ENCODE data around the gene RPTOR.

Gene RPTOR

GRCh38 chr17:80850817-80851216, 306.2 kb downstream of the RPTOR start:
- Histone ChIP-seq H3K4me3 (ENCODE audit: low read depth, low read length) (no peak overlapping the region), H3K27ac (no peak overlapping the region), H3K27me3 (replicated peaks) (no peaks in the 10 kb centered on the region), H3K36me3 (replicated peaks) (peaks cover 8% of the 10 kb centered on the region)
- TF ChIP-seq CTCF (IDR thresholded peaks at IDR 0.05; ENCODE audit: low read depth, low read length, missing control alignments), result no peak
- DNase-seq, result no peak
- in situ Hi-C loops (cut with HindIII; ENCODE audit: low pct_ligation_motif_present, low sequenced_read_pairs), result loop anchor here (25.0 kb wide), 1 partner anchor 414 kb away; no protein-coding TSS in a partner anchor

- in situ Hi-C loops (cut with HindIII; ENCODE audit: low pct_ligation_motif_present, low sequenced_read_pairs), result loop anchor here (25.0 kb wide), 1 partner anchor 414 kb away; no protein-coding TSS in a partner anchor
Measured at GRCh38 chr17:80851277-80851925, 306.8 kb downstream of the RPTOR start.

GRCh38 chr17:80852476-80853015, 307.9 kb downstream of the RPTOR start:
- in situ Hi-C loops (cut with HindIII; ENCODE audit: low pct_ligation_motif_present, low sequenced_read_pairs), result loop anchor here (25.0 kb wide), 1 partner anchor 415 kb away; no protein-coding TSS in a partner anchor
- Histone ChIP-seq H3K36me3 (replicated peaks) (no peaks in the 10 kb centered on the region), H3K4me3 (ENCODE audit: low read depth, low read length) (no peak overlapping the region), H3K27ac (no peak overlapping the region), H3K27me3 (replicated peaks) (no peaks in the 10 kb centered on the region)
- no peak for TF ChIP-seq CTCF (IDR thresholded peaks at IDR 0.05; ENCODE audit: low read depth, low read length, missing control alignments)
- no peak for DNase-seq

More at GRCh38 chr17:80851277-80851925, 306.8 kb downstream of the RPTOR start:
- no peaks in the 10 kb centered on the region for H3K27me3 ChIP-seq (replicated peaks)
- H3K27ac ChIP-seq, result no peak overlapping the region
- TF ChIP-seq CTCF (IDR thresholded peaks at IDR 0.05; ENCODE audit: low read depth, low read length, missing control alignments), result no peak
- peaks cover 8% of the 10 kb centered on the region for H3K36me3 ChIP-seq (replicated peaks)
- no peak overlapping the region for H3K4me3 ChIP-seq (ENCODE audit: low read depth, low read length)
- DNase-seq, result no peak

- Histone ChIP-seq H3K27me3 (replicated peaks) (no peaks in the 10 kb centered on the region), H3K4me3 (ENCODE audit: low read depth, low read length) (no peak overlapping the region), H3K36me3 (replicated peaks) (no peaks in the 10 kb centered on the region), H3K27ac (no peak overlapping the region)
- TF ChIP-seq CTCF (IDR thresholded peaks at IDR 0.05; ENCODE audit: low read depth, low read length, missing control alignments), result no peak
- in situ Hi-C loops (cut with HindIII; ENCODE audit: low pct_ligation_motif_present, low sequenced_read_pairs), result loop anchor here (25.0 kb wide), 1 partner anchor 416 kb away; no protein-coding TSS in a partner anchor
- DNase-seq, result no peak
Measured at GRCh38 chr17:80853076-80853475, 308.4 kb downstream of the RPTOR start.

- in situ Hi-C loops (cut with HindIII; ENCODE audit: low pct_ligation_motif_present, low sequenced_read_pairs), result loop anchor here (25.0 kb wide), 1 partner anchor 417 kb away; no protein-coding TSS in a partner anchor
- Histone ChIP-seq H3K4me3 (ENCODE audit: low read depth, low read length) (no peak overlapping the region), H3K36me3 (replicated peaks) (no peaks in the 10 kb centered on the region), H3K27me3 (replicated peaks) (no peaks in the 10 kb centered on the region), H3K27ac (peak overlapping the region; percentile 54)
- TF ChIP-seq CTCF (IDR thresholded peaks at IDR 0.05; ENCODE audit: low read depth, low read length, missing control alignments), result no peak
- no peak for DNase-seq
Measured at GRCh38 chr17:80854220-80854619, 309.6 kb downstream of the RPTOR start.
